Glomerular visceral epithelial cell (primary cell): ENCODE measurements around the gene FLACC1.
"Not testable (repeated sequence)": the region's sequence is repeated elsewhere in the genome, so short reads cannot be mapped to it uniquely, and the experiment has no call there.

ENCODE experiments used
- DNase-seq: peaks from one replicate; pipeline ENCODE4 v3.0.0-alpha.2; 2016; ENCODE audit errors: extremely low spot score

The FLACC1 gene

GRCh38 chr2:201349601-201350000 lies 7.5 kb downstream of the FLACC1 start:
- DNase-seq = no peak

DNA sequence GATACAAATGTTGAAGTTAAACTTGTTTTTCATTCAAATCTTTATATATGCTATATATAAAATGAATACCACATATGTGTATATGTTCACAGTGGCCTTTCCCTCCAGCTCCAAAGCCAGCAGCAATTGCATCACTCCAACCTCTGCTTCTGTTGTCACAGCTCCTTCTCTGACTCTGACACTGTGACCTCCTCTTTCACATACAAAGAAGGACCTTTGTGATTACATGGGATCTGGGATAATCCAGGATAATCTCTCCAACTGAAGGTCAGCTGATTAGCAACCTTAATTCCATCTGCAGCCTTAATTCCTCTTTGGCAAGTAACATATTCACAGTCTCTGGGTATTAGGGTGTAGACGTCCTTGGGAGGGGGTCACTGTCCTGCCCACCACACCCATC lies 8.4 kb downstream of the FLACC1 start:
- no peak for DNase-seq

DNA sequence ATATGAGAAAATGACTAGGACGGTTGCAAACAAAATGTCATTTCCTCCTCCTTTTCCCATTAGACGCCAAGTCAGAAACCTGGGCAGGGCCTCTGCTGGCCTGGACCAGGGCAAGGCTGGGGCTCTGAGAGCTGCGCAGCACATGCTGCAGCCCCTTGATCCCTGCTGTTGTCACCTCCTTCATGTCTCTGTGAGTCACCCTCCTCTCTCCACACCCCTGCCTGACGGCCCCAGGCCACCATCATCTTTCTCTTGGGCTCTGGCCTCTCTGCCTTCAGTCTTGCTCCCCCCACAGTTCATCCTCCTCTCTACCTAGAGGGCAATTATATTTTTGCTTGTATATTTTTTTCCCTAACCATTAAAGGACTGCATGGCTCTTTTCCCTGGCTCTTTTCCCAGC lies 10.0 kb downstream of the FLACC1 start:
- DNase-seq = no peak

GRCh38 chr2:201345625-201346213 lies 11.4 kb downstream of the FLACC1 start:
- DNase-seq = no peak

GRCh38 chr2:201344663-201345366 lies 12.3 kb downstream of the FLACC1 start:
- no peak for DNase-seq

DNA sequence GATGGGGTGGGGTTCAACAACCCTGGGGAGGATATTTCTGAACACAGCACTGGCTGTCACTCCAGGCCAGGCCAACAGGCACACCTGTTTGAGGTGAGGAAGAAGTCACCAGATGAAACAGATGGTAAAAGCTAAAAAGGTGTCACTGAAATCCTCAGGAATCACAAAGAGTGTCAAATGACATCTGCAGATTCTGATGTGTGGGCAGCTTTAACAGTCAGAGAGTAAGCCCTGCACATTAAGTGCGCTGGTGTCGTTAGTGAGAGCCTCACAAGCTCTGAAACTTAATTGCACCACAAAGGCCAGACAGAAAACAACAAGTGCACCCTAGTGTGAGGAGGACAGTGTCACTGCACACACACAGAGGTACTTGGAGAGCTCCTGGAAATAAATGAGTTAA lies 13.6 kb downstream of the FLACC1 start:
- DNase-seq = no peak

GRCh38 chr2:201342923-201343322 lies 14.2 kb downstream of the FLACC1 start:
- DNase-seq = no peak

GRCh38 chr2:201329409-201329808 lies 27.7 kb downstream of the FLACC1 start:
- no peak for DNase-seq

DNA sequence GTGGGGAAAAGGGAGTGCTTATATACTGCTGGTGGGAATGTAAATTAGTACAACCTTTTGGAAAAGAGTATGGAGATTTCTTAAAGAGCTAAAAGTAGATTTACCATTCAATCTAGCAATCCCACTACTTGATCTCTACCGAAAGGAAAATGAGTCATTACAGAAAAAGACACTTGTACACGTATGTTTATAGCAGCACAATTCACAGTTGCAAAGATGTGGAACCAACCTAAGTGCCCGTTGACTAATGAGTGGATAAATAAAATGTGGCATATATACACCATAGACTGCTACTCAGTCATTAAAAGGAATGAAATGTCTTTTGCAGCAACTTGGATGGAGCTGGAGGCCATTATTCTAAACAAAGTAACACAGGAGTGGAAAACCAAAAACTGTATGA lies 29.5 kb downstream of the FLACC1 start:
- no peak for DNase-seq

- no peak for DNase-seq
Observed at GRCh38 chr2:201322772-201323171, 34.4 kb downstream of the FLACC1 start.

- DNase-seq = no peak
Observed at GRCh38 chr2:201320701-201321100, 36.4 kb downstream of the FLACC1 start.

DNA sequence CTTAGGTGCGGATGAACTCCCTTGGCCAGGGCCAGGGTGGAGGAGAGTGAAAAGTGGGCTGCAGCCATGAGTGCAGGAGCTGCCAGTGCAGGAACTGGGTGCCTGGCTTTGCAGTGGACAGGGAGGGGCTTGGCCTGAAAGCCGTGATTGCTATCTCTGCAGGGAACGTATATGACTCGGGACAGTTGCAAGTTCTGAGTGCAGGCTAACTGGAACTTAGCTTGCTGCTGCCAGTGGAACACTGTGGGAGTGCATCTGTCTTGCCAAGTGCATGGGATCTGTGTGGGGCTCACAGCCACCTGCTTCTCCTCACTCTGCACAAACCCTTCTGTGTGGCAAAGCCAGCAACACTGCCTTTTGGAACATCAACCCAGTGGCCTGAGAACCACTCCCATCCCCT lies 36.9 kb downstream of the FLACC1 start:
- no peak for DNase-seq

DNA sequence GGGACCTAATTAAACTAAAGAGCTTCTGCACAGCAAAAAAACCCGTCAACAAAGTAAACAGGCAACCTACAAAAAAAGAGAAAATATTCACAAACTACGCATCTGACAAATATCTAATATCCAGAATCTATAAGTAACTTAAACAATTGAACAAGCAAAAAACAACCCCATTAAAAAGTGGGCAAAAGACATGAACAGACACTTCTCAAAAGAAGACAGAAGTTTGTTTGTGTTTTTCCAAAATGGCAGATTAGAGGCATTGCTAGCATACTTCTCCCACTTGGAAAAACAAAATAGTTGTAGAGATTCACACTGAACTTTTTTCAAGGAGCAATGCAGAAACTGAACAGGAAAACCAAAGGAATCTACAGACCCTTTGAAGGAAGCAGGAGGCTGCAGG lies 37.6 kb downstream of the FLACC1 start:
- no peak for DNase-seq

DNA sequence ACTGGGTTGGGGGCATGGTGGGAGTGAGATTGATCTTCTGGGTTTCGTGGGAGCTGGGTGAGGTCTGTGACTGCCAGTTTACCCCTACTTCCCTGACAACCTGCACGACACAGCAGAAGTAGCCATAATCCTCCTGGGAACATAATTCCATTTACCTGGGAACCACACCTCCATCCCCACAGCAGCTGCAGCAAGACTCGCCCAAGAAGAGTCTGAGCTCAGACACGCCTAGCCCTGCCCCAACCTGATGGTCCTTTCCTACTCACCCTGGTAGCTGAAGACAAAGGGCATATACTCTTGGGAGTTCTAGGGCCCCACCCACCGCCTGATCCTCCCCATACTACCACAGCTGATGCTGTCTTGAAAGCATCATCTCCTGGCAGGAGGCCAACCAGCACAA lies 43.8 kb downstream of the FLACC1 start:
- no peak for DNase-seq

GRCh38 chr2:201308914-201309313 lies 48.2 kb downstream of the FLACC1 start:
- no peak for DNase-seq

GRCh38 chr2:201307876-201308275 lies 49.3 kb downstream of the FLACC1 start:
- DNase-seq = no peak

GRCh38 chr2:201299929-201300328 lies 57.2 kb downstream of the FLACC1 start:
- not testable (repeated sequence) for DNase-seq

GRCh38 chr2:201298462-201299052 lies 58.6 kb downstream of the FLACC1 start:
- no peak for DNase-seq

DNA sequence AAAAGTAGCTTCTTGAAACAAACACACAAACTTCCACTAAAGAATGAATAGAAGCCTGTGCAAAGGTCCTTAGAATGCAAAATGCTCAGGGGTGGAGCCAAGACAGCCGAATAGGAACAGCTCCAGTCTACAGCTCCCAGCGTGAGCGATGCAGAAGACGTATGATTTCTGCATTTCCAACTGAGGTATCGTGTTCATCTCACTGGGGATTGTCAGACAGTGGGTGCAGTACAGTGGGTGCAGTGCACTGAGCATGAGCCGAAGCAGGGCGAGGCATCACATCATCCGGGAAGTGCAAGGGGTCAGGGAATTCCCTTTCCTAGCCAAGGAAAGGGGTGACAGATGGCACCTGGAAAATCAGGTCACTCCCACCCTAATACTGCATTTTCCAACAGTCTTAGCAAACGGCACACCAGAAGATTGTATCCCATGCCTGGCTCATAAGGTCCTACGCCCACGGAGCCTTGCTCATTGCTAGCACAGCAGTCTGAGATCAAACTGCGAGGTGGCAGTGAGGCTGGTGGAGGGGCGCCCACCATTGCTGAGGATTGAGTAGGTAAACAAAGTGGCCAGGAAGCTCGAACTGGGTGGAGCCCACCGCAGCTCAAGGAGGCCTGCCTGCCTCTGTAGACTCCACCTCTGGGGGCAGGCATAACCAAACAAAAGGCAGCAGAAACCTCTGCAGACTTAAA lies 66.5 kb downstream of the FLACC1 start:
- not testable (repeated sequence) for DNase-seq

GRCh38 chr2:201285499-201285898 lies 71.6 kb downstream of the FLACC1 start:
- DNase-seq = no peak

DNA sequence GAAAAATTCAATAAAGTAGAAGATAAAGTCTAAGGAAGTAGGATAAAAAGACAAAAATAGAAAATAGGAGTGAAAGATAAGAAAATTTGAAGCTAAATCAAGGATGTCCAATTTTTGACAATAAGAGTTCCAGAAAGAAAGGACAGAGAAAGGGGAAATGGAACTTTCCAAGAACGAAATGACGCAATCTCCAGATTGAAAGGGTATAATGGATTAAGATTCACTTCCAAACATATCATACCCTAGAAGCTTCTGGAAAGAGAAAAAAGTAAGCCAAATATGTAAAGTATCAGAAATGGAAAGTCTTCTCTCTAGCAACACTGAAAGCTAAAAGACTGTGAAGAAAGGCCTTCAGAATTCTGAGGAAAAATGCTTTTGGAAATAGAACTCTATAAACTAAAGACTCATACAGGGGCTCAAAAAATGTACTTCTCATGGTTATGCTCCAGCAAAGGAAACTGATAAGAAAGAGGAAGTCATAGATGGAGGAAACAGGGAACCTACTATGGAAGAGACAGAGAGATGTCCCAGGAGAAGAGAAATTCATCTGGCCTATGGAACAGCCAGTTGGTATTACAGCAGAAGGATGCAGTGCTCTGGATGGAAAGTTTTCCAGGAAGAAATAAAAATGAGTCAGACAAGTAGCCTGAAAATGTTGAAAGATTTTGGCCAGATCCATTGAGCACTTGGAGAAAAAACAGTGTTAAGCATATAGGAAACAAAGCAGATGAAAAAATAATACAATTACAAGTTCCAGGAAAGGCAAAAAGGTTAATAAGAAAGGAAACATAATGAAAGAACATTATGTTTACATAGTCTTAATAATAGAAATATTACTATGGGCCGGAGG lies 76.7 kb downstream of the FLACC1 start:
- DNase-seq = no peak

GRCh38 chr2:201279079-201279478 lies 78.1 kb downstream of the FLACC1 start:
- DNase-seq = no peak
